Stimulated activated naive CD4-positive, alpha-beta T cell (primary cell): Measurements from ENCODE around the gene PATJ.
"Not testable (repeated sequence)": the region's sequence is repeated elsewhere in the genome, so short reads cannot be mapped to it uniquely, and the experiment has no call there.

Experiments used
- DNase-seq, 6 experiments: peaks; one replicate each; lab custom pipeline; 2025; lab: John Stamatoyannopoulos, UW

PATJ gene

DNA sequence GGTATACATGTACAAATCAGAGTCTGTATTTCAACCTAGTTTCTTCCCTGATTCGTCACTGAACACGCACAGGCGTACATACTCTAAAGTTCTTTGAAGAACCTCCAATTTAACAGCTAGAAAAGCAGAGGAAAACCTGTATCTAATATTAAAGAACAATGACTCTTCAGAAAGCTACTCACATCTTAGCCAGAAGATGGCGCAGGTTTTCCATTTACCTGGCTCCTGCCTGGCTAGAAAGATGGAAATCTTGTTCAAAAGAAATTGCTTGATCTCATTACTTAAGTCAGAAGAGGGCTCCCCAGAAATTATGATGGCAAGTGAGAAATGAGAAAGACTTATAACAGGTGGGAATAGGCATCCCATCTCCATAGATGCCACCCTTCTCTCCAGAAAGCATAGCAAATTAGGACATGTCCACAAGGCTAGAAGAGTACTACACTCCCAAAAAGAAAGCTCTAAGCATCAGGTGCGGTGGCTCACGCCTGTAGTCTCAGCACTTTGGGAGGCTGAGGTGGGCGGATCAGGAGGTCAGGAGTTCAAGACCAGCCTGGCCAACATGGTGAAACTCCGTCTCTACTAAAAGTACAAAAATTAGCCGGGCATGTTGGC, 433.4 kb downstream of the PATJ start:
- DNase-seq: peak in 5 of 6 experiments; percentile 2 to 57 (median 22)

DNA sequence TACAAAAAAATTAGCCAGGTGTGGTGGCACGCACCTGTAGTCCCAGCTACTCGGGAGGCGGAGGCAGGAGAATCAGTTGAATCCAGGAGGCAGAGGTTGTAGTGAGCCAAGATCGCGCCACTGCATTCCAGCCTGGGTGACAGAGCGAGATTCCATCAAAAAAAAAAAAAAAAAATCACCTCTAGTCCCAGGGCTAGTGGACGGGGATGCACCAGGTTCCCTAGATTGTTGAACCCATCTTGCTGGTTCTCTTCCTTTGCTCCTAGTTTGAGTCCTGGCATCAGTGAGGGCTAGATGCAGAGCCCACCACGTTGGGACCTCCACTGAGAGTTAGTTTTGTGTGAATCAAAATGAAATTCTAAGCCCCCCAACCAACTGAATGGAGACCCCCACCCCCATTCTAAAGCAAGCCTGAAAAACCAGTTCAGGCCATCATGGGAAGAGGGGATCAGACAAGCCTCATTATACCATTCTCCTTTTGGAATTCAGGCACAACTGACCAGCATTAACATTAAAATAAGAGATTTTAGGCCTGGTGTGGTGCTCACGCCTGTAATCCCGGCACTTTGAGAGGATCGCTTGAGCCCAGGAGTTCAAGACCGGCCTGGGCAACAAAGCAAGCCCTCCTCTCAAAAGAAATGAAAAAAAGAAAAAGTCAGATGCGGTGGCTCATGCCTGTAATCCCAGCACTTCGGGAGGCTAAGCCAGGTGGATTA, 434.5 kb downstream of the PATJ start:
- no peak for DNase-seq

DNA sequence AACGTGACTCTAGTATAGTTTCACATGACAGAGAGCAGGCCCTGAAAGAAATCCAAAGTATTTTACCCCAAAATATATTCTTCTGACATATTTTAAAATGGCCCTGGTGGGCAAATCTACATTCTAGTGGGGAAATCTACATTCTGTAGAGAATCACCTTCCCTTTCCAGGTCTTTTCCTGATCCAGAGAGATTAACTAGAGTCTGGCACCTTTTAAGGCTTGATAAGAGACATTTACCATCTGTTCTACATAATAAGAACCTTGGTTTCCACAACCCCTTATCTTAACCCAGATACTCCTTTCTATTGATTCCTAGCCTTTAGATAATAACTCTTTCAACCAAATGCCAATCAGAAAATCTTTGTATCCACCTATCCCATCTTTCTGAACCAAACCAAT, 435.3 kb downstream of the PATJ start:
- no peak for DNase-seq

DNA sequence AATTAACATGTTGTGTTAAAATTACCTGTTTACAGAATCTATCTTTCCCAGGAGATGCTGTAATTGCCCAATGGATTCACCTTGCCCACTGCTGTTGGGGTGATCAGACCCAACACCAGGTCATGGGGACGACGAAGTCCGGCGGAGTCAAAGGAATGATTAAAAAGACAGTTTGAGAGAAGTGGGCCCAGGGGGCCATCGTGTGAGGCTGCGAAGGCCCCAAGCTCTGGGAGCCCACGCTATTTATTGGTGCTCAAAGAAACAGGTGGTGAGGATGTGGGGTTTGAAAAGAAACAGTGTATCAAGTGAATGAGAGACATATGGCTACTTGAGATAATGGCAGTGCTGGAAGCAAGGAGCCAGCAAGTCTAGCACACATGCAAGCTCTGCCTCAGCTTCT, 436.1 kb downstream of the PATJ start:
- no peak for DNase-seq

DNA sequence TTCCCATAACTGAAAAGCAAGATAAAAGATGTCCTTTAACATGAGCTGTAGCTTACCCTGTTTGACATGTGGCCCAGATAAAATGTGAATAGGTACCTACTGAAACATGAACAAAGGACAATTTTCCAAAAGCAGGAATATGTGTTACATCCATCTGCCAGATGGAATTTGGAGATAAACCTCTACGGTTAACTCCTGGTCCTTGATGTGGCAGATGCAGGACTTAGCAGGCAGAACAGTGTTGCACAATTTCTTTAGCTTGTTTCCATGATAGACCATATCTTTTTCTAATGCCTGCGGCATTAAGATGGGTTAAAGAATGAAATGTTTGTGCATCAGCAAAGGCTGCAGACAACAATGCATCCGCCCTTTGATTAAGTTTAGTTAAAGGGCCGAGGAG, 437.8 kb downstream of the PATJ start:
- DNase-seq: not testable (repeated sequence)

DNA sequence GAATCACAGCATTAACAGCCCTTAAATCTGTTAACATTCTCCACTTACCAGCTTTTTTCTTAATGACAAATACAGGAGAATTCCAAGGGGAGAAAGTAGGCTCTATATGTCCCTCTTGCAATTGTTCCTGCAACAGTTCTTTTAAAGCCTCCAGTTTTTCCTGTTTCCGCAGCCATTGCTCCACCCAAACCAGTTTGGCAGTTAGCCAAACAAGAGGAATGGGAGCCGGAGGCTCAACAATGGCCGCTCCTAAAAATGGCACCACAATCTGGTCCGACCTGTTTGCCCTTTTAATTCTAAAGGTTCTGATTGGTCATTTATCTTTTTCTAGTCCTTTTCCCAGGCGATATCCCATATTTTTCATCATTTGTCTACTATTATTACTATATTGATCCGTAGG, 438.4 kb downstream of the PATJ start:
- no peak for DNase-seq

DNA sequence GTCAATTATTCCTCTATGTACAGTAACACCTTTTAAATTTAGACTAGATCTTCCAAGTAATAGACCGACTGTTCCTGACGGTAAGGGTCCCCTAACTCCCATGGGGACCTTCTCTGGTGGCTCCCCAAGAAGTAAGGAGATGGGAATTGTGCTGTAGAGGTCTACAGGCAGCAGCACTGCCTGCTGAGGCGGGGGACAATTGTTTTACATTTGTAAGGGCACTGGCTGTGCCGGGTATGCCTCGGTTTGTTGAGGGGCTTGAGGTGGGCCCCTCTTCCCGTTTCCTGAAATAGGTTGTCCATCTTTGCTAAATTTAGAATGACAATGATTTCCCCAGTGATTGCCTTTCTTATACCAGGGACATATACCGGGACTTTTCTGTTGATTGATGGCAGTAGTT, 439.3 kb downstream of the PATJ start:
- DNase-seq: no peak

DNA sequence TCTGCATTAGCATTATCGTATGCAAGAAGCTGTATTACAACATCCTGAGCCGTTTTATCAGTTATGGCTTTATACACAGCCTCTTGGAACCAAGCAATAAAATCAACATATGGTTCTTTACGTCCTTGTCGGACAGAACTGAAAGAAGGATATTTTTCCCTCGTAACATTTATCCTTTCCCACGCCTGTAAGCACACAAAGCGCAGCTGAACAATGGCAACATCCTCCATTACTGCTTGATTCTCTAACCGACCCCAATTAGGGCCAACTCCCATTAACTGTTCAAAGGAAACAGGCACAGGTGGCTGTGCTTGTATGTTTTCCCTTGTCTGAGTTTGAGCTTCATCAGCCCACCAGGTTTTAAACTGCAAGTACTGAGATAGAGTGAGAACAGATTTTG, 439.9 kb downstream of the PATJ start:
- not testable (repeated sequence) for DNase-seq

DNA sequence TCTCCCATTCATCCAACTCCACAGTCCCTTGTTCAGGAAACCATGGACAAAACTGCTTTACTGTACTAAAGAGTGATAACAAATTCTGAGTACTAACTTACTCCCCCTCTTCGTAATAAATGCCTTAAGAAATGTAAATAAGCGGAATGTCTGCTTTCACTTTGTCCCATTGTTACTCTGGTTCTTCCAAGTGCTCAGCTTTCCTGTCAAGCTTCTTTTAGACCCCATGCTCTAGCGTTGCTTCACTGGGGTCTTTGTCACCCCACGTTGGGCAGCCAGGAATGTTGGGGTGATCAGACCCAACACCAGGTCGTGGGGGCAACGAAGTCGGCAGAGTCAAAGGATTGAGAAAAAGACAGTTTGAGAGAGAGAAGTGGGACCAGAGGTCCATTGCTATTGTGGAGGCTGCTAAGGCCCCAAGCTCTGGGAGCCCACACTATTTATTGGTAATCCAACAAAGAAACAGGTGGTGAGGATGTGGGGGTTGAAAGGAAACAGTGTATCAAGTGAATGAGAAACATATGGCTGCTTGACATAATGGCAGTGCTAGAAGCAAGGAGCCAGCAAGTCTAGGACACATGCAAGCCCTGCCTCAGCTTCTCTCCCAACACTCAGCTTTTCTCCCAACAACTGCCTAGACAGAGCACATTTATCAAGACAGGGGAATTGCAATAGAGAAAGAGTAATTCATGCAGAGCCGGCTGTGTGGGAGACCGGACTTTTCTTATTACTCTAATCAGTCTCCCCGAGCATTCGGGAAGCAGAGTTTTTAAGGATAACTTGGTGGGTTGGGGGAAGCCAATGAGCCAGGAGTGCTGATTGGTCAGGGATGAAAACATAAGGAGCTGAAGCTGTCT, 441.1 kb downstream of the PATJ start:
- DNase-seq: not testable (repeated sequence)

DNA sequence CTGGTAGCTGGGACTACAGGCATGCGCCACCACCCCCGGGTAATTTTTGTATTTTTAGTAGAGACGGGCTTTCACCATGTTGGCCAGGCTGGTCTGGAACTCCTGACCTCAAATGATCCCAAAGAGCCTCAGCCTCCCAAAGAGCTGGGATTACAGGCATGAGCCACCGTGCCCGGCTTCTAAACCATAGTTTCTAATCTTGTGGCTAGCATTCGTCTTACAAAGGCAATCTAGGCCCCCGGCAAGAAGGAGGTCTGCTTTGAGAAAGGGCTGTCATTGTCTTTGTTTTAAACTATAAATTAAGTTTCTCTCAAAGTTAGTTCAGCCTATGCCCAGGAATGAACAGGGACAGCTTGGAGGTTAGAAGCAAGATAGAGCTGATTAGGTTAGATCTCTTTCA, 442.1 kb downstream of the PATJ start:
- no peak for DNase-seq

DNA sequence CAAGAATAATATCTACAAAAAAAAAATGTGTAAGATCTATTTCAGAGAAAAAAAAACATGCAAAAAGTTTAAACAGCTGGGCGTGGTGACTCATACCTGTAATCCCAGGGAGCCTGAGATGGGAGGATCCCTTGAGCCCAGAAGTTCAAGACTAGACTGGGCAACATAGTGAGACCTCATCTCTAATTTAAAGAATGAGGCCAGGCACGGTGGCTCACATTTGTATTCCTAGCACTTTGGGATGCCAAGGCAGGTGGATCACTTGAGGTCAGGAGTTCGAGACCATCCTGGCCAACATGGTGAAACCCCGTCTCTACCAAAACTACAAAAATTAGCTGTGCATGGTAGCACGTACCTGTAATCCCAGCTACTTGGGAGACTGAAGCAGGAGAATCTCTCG, 443.0 kb downstream of the PATJ start:
- DNase-seq: not testable (repeated sequence)

DNA sequence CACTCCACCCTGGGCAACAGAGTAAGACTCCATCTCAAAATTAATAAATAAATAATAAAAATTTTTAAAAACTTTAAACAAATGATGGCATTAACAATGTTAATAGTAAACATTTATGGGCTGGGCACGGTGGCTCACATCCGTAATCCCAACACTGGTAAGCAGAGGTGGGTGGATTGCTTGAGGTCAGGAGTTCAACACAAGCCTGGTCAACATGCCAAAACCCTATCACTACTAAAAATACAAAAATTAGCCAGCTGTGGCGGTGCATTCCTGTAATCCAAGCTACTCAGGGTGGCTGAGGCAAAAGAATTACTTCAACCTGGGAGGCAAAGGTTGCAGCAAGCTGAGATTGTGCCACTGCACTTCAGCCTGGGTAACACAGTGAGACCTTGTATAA, 443.4 kb downstream of the PATJ start:
- no peak for DNase-seq

DNA sequence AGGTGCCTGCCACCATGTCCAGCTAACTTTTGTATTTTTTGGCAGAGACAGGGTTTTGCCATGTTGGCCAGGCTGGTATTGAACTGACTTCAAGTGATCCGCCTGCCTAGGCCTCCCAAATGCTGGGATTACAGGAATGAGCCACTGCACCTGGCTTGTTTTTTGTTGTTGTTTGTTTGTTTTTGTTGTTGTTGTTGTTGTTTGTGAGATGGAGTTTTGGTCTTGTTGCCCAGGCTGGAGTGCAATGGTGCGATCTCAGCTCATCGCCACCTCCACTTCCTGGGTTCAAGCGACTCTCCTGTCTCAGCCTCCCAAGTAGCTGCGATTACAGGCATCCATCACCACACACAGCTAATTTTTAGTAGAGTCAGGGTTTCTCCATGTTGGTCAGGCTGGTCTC, 445.3 kb downstream of the PATJ start:
- DNase-seq: no peak

DNA sequence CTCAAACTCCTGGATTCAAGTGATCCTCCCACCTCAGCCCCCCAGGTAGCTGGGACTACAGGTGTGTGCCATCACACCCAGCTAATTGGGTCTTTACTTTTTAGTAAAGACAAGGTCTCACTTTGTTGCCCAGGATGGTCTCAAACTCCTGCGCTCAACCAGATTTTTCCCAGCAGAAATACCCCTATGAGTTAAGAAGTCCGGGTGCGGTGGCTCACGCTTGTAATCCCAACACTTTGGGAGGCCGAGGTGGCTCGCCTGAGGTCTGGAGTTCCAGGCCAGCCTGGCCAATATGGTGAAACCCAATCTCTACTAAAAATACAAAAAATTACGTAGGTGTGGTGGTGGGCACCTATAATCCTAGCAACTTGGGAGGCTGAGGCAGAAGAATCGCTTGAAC, 445.8 kb downstream of the PATJ start:
- DNase-seq: no peak

DNA sequence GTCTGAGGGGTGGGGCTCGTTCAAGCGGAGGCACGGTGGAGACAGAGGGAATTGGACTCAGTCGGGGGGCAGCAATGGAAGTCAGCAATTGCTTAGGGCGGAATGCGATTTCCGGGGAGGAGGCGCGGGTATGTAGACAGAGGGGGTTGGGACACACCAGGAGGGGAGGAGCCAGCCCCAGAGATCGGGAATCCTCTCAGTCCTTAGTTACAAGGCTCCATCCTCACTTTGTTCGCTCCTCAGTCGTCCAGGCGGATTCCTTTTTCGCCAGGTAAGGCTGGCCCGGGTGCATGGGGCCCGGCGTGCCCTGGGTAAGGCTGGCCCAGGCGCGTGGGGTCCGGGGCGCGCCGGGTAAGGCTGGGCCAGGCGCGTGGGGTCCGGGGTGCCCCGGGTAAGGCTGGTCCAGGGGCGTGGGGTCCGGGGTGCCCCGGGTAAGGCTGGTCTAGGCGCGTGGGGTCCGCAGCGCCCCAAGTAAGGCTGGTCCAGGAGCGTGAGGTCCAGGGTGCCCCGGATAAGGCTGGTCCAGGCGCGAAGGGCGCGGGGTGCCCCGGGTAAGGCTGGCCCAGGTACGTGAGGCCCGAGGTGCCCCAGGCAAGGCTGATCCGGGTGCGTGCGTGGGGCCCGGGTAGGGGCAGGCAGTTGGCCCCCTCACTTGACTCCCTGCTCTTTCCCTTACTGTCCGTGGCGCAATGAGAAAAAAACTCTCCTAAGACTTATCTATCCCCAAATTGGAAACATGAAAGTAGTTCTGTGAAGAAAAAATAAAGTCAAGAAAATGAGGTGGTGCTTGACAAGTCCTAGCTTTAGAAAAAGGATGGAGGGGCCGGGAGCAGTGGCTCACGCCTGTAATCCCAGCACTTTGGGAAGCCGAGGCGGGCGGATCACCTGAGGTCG, 452.6 kb downstream of the PATJ start, which contains the start of gene L1TD1:
L1TD1 (plus strand) TSS at position 199 of the 894 bp plus-strand sequence. CDS start 11,780 bp downstream, outside the sequence.
- DNase-seq: no peak

DNA sequence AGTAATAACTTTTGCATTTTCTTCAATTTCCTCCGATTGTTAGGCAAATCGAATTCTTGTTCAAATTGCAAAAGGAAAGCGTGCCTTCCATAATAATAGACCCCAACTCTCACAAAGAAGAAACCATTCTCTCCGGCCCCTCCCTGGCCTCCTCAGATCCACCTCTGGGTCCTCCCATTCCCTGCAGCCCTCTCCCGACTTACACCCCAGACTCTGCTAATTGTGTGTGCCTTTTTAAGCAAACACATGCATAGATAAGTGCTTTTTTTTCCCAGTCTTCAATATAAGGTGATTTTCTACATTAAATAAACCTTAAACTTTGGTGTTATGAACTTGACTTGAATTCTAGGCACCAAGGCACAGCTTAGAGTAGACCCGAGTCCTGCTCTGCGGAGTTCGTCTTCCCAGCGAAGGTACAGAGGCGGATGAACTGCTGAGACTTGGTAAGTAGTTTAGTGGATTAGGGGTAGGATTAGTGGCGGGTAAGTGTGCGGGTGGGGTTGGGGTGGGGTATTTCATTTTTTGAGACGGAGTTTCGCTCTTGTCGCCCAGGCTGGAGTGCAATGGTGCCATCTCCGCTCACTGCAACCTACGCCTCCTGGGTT, 453.9 kb downstream of the PATJ start:
- no peak for DNase-seq

DNA sequence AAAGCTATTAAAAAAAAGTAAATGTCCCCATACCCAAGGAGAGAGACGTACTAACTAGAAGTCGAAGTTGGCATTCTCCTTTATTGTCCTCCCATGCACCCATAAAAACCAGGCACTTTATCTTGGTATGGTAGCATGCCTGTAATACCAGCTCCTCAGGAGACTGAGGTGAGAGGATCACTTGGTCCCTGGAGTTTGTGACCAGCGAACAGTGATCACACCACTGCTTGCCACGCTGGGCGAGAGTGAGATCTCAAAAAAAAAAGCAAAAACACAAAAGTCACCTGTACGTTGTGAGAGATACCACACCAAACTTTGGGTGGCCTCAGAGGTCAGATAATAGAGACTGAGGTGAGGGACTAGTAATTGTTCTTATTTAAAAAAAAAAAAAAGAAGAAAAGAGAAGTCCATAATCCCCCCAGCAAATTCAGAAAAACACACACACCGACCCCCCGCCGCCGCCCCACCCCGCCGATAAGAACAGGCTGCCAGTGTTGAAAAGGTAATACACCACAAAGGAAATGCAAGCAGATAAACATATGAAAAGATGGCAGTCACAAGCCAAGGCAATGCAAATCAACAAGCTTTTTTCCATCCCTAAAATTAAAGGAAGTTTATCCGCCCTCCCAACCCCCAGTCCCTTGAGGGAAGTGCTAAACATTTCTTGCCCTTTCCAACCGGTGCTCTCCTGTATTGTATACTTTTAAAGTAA, 455.9 kb downstream of the PATJ start:
- no peak for DNase-seq

DNA sequence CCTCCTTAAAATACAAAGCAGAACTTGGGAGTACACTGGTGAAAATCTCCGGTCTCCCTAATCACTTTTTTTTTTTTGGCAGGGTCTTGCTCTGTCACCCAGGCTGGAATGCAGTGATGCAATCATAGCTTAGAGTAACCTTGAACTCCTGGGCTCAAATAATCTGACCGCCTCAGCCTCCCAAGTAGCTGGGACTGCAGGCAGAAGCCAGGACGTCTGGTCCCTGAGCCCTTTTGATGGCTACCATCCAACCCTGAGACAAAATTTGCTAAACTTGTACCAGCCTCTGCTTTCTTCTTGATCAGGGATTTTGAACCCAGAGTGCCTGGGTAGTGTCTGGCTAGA, 456.5 kb downstream of the PATJ start:
- no peak for DNase-seq

DNA sequence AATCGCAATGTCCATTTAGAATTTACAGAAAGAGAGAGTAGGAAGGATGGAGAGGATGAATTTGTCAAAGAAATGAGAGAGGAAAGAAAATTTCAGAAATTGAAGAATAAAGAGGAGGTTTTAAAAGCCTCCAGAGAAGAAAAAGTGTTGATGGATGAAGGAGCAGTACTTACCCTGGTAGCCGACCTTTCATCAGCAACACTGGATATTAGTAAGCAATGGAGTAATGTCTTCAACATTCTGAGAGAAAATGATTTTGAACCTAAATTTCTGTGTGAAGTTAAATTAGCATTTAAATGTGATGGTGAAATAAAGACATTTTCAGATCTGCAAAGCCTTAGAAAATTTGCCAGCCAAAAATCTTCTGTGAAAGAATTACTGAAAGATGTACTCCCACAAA, 464.9 kb downstream of the PATJ start:
- no peak for DNase-seq

DNA sequence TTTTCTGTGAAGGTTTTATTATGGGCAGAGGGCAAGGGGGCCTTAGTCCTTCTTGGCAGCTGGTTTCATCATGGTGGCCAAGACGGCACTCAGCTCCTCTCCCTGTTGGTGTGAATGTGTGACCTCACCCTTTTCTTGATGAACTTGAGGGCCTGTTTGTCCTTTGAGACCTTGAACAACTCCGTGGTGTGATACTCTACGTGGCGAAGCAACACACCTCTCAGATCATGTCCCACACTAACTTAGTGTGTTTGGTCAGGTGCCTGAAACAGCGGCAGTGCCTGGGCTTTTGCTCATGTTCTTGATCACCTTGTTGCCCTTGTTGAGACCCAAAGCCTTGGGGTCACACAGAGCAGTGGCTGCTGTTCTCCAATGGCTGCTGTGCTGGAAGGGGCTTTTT, 465.8 kb downstream of the PATJ start:
- no peak for DNase-seq

DNA sequence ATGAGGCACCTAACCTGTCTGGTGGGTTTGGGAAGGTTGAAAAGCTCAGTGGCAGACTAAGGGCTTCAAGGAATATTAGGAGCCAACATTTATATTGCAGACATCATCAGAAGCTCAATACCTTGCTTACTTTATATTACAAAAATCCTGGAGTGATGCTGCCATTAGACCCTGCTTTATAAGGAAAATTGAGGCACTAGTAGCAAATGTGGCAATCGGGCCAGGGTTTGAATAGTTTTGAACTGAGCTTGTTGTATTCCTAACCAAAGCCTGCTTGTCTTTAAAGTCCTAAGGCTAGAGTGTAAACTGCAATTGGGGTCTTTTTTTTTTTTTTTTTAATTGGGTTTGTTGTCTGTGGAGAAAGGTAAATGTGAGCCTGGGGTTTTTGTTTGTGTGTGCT, 466.7 kb downstream of the PATJ start:
- DNase-seq: no peak
